T-helper 1 cell (primary cell): ENCODE measurements around the gene OR5K4.
"Not testable (repeated sequence)": the region's sequence is repeated elsewhere in the genome, so short reads cannot be mapped to it uniquely, and the experiment has no call there.

Experiments
- DNase-seq, 5 donors: peaks; one replicate each; pipeline ENCODE4 v3.0.0-alpha.2; 2012 to 2020

Gene OR5K4

DNA sequence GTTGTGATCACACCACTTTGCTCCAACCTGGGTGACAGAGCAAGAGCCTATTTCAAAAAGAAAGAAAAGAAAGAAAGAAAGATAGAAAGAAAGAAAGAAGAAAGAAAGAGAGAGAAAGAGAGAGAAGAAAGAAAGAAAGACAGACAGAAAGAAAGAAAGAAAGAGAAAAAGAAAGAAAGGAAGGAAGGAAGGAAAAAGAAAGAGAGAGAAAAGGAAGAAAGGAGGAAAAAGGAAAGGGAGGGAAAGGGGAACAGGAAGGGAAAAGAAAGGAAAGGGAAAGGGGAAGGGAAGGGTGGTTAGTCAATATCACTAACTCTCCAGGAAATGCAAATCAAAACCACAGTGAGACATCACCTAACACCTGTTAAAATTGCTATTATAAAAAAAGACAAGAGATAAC lies 18.2 kb downstream of the OR5K4 start:
- no peak for DNase-seq

- DNase-seq, result no peak
Measured at GRCh38 chr3:98372445-98372844, 18.8 kb downstream of the OR5K4 start.

DNA sequence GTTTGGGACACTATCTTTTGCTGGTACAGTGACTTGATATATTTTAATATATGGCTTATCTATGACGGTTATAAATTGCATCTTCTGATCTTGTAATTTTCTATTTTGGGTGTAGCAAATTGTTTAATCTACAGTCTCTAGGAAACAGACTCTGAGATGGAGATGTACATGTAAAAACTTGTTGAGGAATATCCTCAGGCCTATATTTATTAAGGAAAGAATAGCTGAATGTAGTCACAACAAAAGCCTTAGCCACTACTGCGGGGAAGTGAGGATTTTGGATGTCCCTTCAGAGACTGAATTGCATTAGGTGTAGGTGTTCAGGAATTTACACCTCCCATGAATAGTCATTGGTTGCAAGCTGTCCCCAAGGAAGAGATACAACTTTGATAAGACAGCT lies 23.0 kb downstream of the OR5K4 start:
- DNase-seq, result no peak

GRCh38 chr3:98388147-98388546 lies 34.5 kb downstream of the OR5K4 start:
- DNase-seq, result no peak

- no peak for DNase-seq
Measured at GRCh38 chr3:98390366-98390765, 36.7 kb downstream of the OR5K4 start, which contains the start of gene OR5K3. Gene OR5K3 (plus strand): TSS chr3:98390666. CDS start chr3:98390666, 0 bp downstream.

DNA sequence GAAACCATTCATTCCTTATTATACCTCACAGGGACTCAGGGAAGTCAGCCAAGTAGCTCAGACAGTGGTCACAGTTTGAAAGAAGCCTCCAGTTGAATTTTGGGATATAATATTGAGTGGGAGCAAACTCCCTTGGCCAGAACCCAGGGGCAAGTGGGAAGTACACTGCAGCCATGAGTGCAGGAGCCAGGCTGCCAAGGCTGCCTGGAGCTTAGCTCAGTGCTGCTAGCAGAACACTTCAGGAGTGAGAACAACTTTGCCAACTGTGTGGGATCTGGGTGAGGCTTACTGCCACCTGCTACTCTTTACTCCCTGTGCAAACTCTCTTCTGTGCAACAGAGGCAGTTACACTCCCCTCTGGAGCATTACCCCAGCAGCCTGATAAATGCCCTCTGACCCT lies 41.4 kb downstream of the OR5K4 start:
- no peak for DNase-seq

DNA sequence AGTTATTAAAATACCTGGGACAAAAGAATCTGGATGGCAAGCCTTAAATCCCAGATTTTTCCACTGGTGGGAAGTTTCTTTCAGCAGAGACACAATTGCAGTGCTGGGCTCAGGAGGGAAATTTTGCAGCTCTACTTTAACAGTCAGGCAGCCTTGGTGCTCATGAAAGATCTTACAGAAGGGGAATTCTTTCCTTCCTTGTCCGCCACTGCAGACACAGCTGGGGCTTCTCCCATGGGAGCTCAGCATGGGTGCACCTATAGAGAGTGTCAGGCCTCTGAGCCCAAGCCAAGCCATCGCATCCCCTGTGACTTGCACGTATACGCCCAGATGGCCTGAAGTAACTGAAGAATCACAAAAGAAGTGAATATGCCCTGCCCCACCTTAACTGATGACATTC lies 42.8 kb downstream of the OR5K4 start:
- DNase-seq, result not testable (repeated sequence)

DNA sequence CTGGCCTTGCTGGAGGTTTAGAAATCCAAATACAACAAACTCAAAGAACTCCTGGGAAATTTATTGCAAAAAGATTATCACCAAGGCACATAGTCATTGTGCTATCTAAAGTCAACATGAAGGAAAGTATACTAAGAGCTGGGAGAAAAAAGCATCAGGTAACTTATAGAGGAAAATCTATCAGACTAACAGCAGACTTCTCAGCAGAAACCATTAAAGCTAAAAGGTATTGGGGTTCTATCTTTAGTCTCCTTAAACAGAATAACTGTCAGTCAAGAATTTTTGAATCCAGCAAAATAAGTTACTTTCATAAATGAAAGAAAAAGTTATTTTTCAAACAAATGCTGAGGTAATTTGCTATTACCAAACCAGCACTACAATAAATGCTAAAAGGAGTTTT lies 44.9 kb downstream of the OR5K4 start:
- no peak for DNase-seq

GRCh38 chr3:98402507-98402906 lies 48.9 kb downstream of the OR5K4 start:
- DNase-seq, result no peak

GRCh38 chr3:98404010-98404409 lies 50.4 kb downstream of the OR5K4 start:
- DNase-seq, result no peak
